ENCODE data around the gene RCOR2.

The RCOR2 gene

DNA sequence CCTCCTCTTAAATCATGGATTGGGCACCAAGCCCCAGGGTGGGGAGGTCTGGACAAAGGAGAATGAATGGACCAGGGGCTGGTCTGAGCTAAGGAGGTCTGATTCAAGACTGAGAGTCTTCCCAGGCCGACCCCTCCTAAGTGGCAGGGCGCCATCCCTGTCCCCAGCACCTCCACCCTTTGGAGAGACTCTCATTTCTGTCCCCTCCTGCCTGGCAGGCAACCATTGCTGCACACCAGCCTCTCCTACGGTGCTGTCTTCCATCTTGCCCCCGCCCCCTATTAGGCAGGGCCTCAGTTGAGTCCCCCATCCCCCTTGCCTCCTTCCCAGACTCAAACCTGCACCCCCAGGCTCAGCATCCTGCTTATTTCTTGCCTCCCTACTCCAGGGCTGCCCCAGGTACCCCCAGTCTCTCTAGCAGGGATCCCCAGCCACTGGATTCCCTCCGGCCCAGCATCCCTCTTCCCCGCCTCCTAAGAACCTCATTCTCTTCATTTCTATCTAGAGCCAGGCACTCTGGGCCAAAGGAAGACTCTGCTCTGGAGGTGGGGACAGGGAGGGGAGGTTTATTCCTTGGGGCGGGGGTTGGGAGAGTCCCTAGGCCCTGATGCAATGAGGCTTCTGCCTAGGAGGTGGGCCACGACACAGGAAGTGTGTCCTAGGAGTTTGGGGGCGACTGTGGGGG lies 1.7 kb upstream of the RCOR2 start:
- TF ChIP-seq CTCF (IDR thresholded peaks at IDR 0.05; ENCODE audit: low read depth, low read length) = no peak
- DNase-seq (ENCODE audit: low read depth in 2 of 2) = no peak
- H3K4me3 ChIP-seq (replicated peaks in 1 of 2; ENCODE audit: low read depth in 2 of 2, low read length in 2 of 2) = no peak overlapping the region

DNA sequence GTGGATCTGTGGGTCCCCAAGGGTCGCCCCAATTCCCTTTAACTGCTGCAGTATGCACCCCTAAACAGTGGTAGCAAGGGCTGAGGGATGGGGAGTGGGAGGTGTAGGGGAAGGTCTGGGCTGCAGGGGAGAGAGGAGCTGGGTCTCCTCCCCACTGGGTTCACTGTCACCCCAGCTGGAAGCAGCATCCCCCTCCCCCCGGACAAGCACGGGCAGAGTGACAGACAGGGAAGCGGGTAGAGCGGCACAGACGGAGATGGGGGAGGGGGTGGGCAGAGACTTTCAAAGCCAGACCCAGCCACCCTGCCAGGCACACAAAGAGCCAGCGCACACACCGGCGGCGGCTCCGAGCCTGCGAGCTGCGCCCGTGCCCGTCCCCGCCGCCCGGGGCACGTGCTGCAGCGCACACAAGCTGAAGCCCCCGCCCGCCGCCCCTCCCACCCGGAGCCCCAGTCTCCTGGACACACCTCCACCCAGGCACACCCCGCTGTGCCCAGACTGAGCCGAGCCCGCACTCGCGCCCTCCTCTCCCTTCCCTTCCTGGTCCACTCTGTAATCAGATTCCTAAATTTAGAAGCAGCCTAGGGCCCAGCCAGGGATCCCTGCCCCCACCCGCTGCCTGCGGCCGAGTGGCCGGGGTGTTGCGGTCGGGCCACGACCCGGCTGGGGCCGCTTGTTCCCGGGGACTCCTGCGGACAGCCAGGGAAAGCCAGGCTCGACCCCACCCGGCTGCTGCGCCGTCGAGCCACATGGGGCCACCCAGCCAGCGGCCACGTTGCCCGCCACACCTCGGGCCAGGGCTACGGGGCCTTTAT lies 935 bp upstream of the RCOR2 start:
- TF ChIP-seq CTCF (IDR thresholded peaks at IDR 0.05; ENCODE audit: low read depth, low read length) = no peak
- DNase-seq (ENCODE audit: low read depth in 2 of 2) = peak; percentile 24 to 57
- peak overlapping the region; percentile 36 to 54 for H3K4me3 ChIP-seq (replicated peaks in 1 of 2; ENCODE audit: low read depth in 2 of 2, low read length in 2 of 2)

GRCh38 chr11:63915961-63916836 lies 765 bp downstream of the RCOR2 start:
- H3K4me3 ChIP-seq (replicated peaks in 1 of 2; ENCODE audit: low read depth in 2 of 2, low read length in 2 of 2) = peak overlapping the region; percentile 54 to 56
- peak; percentile 68 for TF ChIP-seq CTCF (IDR thresholded peaks at IDR 0.05; ENCODE audit: low read depth, low read length)
- DNase-seq (ENCODE audit: low read depth in 2 of 2) = no peak

- no peak for TF ChIP-seq CTCF (IDR thresholded peaks at IDR 0.05; ENCODE audit: low read depth, low read length)
- no peak for DNase-seq (ENCODE audit: low read depth in 2 of 2)
- no peak overlapping the region for H3K4me3 ChIP-seq (replicated peaks in 1 of 2; ENCODE audit: low read depth in 2 of 2, low read length in 2 of 2)
Observed at GRCh38 chr11:63914896-63915691, 1.9 kb downstream of the RCOR2 start.

DNA sequence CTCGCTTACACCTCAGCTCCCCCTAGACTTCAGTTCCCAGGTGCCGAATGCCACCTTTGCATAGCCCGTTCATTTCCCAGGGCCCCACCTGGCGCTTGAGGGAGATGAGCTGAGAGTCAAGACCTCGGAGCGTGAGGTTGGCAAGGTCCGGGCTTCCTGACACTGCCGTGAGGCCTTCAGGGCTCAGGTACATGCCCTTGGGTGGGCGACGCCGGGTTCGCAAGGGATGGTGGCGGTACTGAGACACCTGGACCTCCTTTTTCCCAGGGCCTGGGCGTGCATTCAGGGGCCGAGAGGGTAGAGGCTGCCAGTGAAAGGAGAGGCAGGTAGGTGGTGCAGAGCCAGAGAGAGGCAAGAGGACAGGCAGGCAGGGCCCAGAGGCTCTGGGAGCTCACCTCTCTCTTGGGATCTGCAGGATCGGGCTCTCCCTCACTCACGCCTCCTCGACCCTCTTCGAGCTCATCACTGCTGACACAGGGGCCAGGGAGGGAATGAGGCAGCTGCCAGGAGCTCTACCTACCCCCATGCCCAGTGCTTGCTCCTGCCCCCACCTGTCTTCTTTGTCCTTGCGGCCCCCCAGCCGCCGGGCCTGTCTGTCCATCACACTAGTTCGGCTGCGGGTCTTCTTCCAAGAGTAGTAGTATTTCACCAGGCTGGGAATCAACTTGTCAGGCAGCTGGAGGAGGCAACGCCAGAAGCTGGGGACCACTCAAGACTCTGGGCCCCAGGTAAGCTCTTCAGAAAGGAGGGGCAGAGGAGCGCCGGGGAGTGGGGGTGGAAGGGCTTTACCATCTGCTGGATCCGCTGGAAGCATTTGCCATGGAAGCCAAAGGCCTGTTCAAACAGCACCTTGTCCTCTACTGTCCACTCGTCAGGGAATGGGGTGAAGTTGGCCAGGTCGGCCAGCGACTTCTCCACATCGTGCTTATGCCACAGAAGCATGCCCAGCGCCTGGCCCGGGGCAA lies 2.8 kb downstream of the RCOR2 start:
- TF ChIP-seq CTCF (IDR thresholded peaks at IDR 0.05; ENCODE audit: low read depth, low read length) = no peak
- H3K4me3 ChIP-seq (replicated peaks in 1 of 2; ENCODE audit: low read depth in 2 of 2, low read length in 2 of 2) = no peak overlapping the region
- DNase-seq (ENCODE audit: low read depth in 2 of 2) = no peak
